ENCODE data around the gene RAB11FIP5.
A peak's percentile ranks its signal among the peaks of the same experiment; 100 is the strongest.

The RAB11FIP5 gene

GRCh38 chr2:73050121-73050545 is 62.6 kb downstream of the RAB11FIP5 start:
- H3K27me3 ChIP-seq (ENCODE audit: control insufficient read depth, insufficient read depth, low read length) = no peaks in the 10 kb centered on the region
- no peak overlapping the region for H3K4me3 ChIP-seq (ENCODE audit: low read length)
- no peak overlapping the region for H3K9ac ChIP-seq (ENCODE audit: low read length)
- no peaks in the 10 kb centered on the region for H3K36me3 ChIP-seq (ENCODE audit: control insufficient read depth, insufficient read depth, low read length)
- H3K4me1 ChIP-seq (ENCODE audit: control insufficient read depth, insufficient read depth, low read length) = no peaks in the 10 kb centered on the region
- no peaks in the 10 kb centered on the region for H3K9me3 ChIP-seq (ENCODE audit: control insufficient read depth, low read length)

GRCh38 chr2:73043929-73044832 is 68.6 kb downstream of the RAB11FIP5 start:
- no peaks in the 10 kb centered on the region for H3K9me3 ChIP-seq (ENCODE audit: control insufficient read depth, low read length)
- H3K36me3 ChIP-seq (ENCODE audit: control insufficient read depth, insufficient read depth, low read length) = no peaks in the 10 kb centered on the region
- no peaks in the 10 kb centered on the region for H3K27me3 ChIP-seq (ENCODE audit: control insufficient read depth, insufficient read depth, low read length)
- H3K9ac ChIP-seq (ENCODE audit: low read length) = no peak overlapping the region
- H3K4me1 ChIP-seq (ENCODE audit: control insufficient read depth, insufficient read depth, low read length) = no peaks in the 10 kb centered on the region
- H3K4me3 ChIP-seq (ENCODE audit: low read length) = no peak overlapping the region

DNA sequence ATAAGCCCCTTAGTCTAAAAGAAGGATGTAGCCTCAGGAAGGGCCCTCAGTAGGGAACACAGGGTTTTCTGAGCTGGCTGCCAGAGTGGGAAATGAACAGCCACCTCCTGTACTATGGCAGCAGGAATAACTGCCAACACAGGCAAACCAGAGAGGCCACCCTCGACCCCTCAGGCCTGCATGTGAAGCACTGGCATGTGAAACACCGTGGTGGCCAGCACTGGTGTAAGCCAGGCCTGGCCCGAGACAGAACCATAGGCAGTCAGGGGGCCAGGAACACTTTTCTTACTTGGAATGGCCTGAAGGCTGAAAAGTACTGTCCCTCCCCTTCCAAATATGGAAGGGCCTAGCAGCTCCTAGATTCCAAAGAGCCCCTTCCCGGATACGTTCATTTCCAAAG is 69.5 kb downstream of the RAB11FIP5 start:
- Histone ChIP-seq H3K4me3 (ENCODE audit: low read length) (no peak overlapping the region), H3K27me3 (ENCODE audit: control insufficient read depth, insufficient read depth, low read length) (no peaks in the 10 kb centered on the region), H3K9ac (ENCODE audit: low read length) (no peak overlapping the region), H3K36me3 (ENCODE audit: control insufficient read depth, insufficient read depth, low read length) (no peaks in the 10 kb centered on the region), H3K9me3 (ENCODE audit: control insufficient read depth, low read length) (no peaks in the 10 kb centered on the region), H3K4me1 (ENCODE audit: control insufficient read depth, insufficient read depth, low read length) (no peaks in the 10 kb centered on the region)

- H3K9ac ChIP-seq (ENCODE audit: low read length) = no peak overlapping the region
- no peaks in the 10 kb centered on the region for H3K27me3 ChIP-seq (ENCODE audit: control insufficient read depth, insufficient read depth, low read length)
These were observed 74.7 kb downstream of the RAB11FIP5 start for GRCh38 chr2:73037947-73038585.

DNA sequence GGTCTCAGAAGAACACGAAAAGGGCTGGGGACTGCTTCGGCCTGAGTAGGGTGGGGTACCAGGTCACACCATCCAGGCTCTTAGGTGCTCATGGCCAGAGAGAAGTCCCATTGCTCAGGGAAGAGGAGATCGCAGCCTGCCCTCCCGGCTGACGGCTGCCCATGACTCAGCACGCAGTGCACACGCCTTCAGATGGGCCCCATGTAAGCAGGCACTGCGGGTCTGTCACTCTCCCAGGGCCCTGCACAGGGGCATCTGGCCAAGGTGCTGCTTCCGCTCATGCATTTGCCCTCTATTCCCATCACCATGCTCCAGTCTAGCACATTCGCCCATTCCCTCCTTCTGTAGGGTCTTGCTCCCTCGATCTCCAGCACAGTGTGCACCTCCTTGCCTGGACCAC is 76.0 kb downstream of the RAB11FIP5 start:
- Histone ChIP-seq H3K9ac (ENCODE audit: low read length) (no peak overlapping the region), H3K9me3 (ENCODE audit: control insufficient read depth, low read length) (no peaks in the 10 kb centered on the region), H3K27me3 (ENCODE audit: control insufficient read depth, insufficient read depth, low read length) (no peaks in the 10 kb centered on the region), H3K4me1 (ENCODE audit: control insufficient read depth, insufficient read depth, low read length) (peaks cover 25% of the 10 kb centered on the region), H3K36me3 (ENCODE audit: control insufficient read depth, insufficient read depth, low read length) (no peaks in the 10 kb centered on the region), H3K4me3 (ENCODE audit: low read length) (no peak overlapping the region)

More at GRCh38 chr2:73037947-73038585, 74.7 kb downstream of the RAB11FIP5 start:
- H3K36me3 ChIP-seq (ENCODE audit: control insufficient read depth, insufficient read depth, low read length) = no peaks in the 10 kb centered on the region
- H3K4me1 ChIP-seq (ENCODE audit: control insufficient read depth, insufficient read depth, low read length) = peaks cover 14% of the 10 kb centered on the region
- no peak overlapping the region for H3K4me3 ChIP-seq (ENCODE audit: low read length)
- no peaks in the 10 kb centered on the region for H3K9me3 ChIP-seq (ENCODE audit: control insufficient read depth, low read length)

- Histone ChIP-seq H3K27me3 (ENCODE audit: control insufficient read depth, insufficient read depth, low read length) (no peaks in the 10 kb centered on the region), H3K4me3 (ENCODE audit: low read length) (no peak overlapping the region), H3K9ac (ENCODE audit: low read length) (no peak overlapping the region), H3K9me3 (ENCODE audit: control insufficient read depth, low read length) (no peaks in the 10 kb centered on the region), H3K4me1 (ENCODE audit: control insufficient read depth, insufficient read depth, low read length) (peaks cover 31% of the 10 kb centered on the region), H3K36me3 (ENCODE audit: control insufficient read depth, insufficient read depth, low read length) (no peaks in the 10 kb centered on the region)
These were observed 76.6 kb downstream of the RAB11FIP5 start for GRCh38 chr2:73035899-73036711.

- Histone ChIP-seq H3K36me3 (ENCODE audit: control insufficient read depth, insufficient read depth, low read length) (no peaks in the 10 kb centered on the region), H3K27me3 (ENCODE audit: control insufficient read depth, insufficient read depth, low read length) (no peaks in the 10 kb centered on the region), H3K9ac (ENCODE audit: low read length) (no peak overlapping the region), H3K9me3 (ENCODE audit: control insufficient read depth, low read length) (no peaks in the 10 kb centered on the region), H3K4me1 (ENCODE audit: control insufficient read depth, insufficient read depth, low read length) (peaks cover 33% of the 10 kb centered on the region), H3K4me3 (ENCODE audit: low read length) (no peak overlapping the region)
These were observed 77.9 kb downstream of the RAB11FIP5 start for GRCh38 chr2:73034661-73035375.

GRCh38 chr2:73033766-73034381 is 78.9 kb downstream of the RAB11FIP5 start:
- Histone ChIP-seq H3K27me3 (ENCODE audit: control insufficient read depth, insufficient read depth, low read length) (no peaks in the 10 kb centered on the region), H3K4me3 (ENCODE audit: low read length) (no peak overlapping the region), H3K9me3 (ENCODE audit: control insufficient read depth, low read length) (no peaks in the 10 kb centered on the region), H3K9ac (ENCODE audit: low read length) (no peak overlapping the region), H3K4me1 (ENCODE audit: control insufficient read depth, insufficient read depth, low read length) (peaks cover 33% of the 10 kb centered on the region), H3K36me3 (ENCODE audit: control insufficient read depth, insufficient read depth, low read length) (no peaks in the 10 kb centered on the region)

DNA sequence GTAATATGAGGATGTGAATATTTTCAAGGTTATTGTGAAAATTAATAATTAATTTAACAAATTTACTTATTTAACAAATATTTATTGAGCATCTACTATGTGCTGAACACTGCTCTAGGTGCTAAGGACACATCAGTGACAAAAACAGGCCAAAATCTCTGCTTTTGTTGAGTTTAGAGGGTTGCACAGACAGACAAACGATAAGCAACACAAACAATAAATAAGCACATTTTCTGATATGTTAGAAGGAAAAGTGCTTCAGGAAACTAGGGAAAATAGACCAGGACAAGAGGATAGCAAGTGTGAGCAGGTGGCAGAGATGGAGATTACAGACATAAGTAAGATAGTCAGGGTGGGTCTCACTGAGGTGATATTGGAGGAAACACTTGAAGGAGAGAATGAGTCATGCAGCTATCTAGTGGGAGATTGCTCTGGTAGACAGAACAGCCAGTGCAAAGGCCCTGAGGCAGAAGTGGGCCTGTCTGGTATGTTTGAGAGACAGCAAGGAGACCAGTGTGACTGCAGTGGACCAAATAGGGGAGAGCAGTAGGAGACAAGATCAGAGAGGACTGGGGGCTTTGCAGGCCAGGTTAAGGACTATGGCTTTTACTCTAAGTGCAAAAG is 79.5 kb downstream of the RAB11FIP5 start:
- no peak overlapping the region for H3K4me3 ChIP-seq (ENCODE audit: low read length)
- no peaks in the 10 kb centered on the region for H3K36me3 ChIP-seq (ENCODE audit: control insufficient read depth, insufficient read depth, low read length)
- H3K4me1 ChIP-seq (ENCODE audit: control insufficient read depth, insufficient read depth, low read length) = peaks cover 33% of the 10 kb centered on the region
- no peaks in the 10 kb centered on the region for H3K27me3 ChIP-seq (ENCODE audit: control insufficient read depth, insufficient read depth, low read length)
- H3K9ac ChIP-seq (ENCODE audit: low read length) = no peak overlapping the region
- no peaks in the 10 kb centered on the region for H3K9me3 ChIP-seq (ENCODE audit: control insufficient read depth, low read length)

GRCh38 chr2:73032702-73033097 is 80.0 kb downstream of the RAB11FIP5 start:
- no peak overlapping the region for H3K9ac ChIP-seq (ENCODE audit: low read length)
- H3K4me3 ChIP-seq (ENCODE audit: low read length) = peak overlapping the region; percentile 10
- no peaks in the 10 kb centered on the region for H3K9me3 ChIP-seq (ENCODE audit: control insufficient read depth, low read length)
- H3K27me3 ChIP-seq (ENCODE audit: control insufficient read depth, insufficient read depth, low read length) = no peaks in the 10 kb centered on the region
- no peaks in the 10 kb centered on the region for H3K36me3 ChIP-seq (ENCODE audit: control insufficient read depth, insufficient read depth, low read length)
- peaks cover 33% of the 10 kb centered on the region for H3K4me1 ChIP-seq (ENCODE audit: control insufficient read depth, insufficient read depth, low read length)

Measured in mucosa of stomach (tissue), 1 donor.